GM10248 (cell line): ENCODE data around the gene ZNF48.

ENCODE experiments used
- CTCF ChIA-PET: fragments of 300-600 bp; sonication (Branson Sonifier 250); formaldehyde crosslinking; extraction: SDS; loops from one replicate; lab custom pipeline; 2021; ENCODE audit warnings: antibody characterized with exemption; lab: Yijun Ruan, JAX
- POLR2A ChIA-PET: fragments of 350-650 bp; sonication (Branson Sonifier 250); formaldehyde crosslinking; extraction: SDS; loops from one replicate; lab custom pipeline; 2020; ENCODE audit warnings: antibody characterized with exemption; lab: Yijun Ruan, JAX
- DNase-seq: peaks from one replicate; pipeline ENCODE4 v3.0.0; 2012; ENCODE audit errors: extremely low spot score
- TF ChIP-seq, protein P1 (sequence below): IDR thresholded peaks from 2 replicates; pipeline ENCODE4 v1.5.1; 2012; ENCODE audit warnings: mild to moderate bottlenecking, low read depth; ENCODE audit errors: extremely low read depth, missing control alignments, control extremely low read depth

ZNF48 gene

DNA sequence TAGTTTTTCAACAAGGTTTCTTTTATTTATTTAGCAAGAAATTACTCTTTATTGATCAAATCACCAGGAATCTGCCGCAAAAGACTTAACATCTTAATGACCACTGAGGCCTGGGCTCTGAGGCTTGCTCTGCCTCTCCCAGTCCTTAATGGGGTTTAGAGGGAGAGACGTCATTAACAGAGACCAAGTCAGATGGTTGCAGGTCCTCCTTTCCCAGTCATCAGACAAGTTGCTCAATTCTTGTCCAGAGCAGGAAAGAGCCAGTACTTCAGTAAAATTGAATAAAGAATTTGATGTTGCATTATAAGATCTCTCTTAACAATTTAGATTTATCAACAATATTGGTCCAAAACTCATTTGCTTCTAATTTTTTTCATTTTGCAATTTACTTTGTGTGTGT is 48.4 kb downstream of the ZNF48 start:
- TF ChIP-seq, protein P1, sequence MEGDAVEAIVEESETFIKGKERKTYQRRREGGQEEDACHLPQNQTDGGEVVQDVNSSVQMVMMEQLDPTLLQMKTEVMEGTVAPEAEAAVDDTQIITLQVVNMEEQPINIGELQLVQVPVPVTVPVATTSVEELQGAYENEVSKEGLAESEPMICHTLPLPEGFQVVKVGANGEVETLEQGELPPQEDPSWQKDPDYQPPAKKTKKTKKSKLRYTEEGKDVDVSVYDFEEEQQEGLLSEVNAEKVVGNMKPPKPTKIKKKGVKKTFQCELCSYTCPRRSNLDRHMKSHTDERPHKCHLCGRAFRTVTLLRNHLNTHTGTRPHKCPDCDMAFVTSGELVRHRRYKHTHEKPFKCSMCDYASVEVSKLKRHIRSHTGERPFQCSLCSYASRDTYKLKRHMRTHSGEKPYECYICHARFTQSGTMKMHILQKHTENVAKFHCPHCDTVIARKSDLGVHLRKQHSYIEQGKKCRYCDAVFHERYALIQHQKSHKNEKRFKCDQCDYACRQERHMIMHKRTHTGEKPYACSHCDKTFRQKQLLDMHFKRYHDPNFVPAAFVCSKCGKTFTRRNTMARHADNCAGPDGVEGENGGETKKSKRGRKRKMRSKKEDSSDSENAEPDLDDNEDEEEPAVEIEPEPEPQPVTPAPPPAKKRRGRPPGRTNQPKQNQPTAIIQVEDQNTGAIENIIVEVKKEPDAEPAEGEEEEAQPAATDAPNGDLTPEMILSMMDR: no peak
- CTCF ChIA-PET: interaction anchor here (1.4 to 8.8 kb wide), 2 partner anchors 13 to 177 kb away, joined by 3 to 73 read pairs; partner anchors contain the start of gene DCTPP1
- DNase-seq: no peak

DNA sequence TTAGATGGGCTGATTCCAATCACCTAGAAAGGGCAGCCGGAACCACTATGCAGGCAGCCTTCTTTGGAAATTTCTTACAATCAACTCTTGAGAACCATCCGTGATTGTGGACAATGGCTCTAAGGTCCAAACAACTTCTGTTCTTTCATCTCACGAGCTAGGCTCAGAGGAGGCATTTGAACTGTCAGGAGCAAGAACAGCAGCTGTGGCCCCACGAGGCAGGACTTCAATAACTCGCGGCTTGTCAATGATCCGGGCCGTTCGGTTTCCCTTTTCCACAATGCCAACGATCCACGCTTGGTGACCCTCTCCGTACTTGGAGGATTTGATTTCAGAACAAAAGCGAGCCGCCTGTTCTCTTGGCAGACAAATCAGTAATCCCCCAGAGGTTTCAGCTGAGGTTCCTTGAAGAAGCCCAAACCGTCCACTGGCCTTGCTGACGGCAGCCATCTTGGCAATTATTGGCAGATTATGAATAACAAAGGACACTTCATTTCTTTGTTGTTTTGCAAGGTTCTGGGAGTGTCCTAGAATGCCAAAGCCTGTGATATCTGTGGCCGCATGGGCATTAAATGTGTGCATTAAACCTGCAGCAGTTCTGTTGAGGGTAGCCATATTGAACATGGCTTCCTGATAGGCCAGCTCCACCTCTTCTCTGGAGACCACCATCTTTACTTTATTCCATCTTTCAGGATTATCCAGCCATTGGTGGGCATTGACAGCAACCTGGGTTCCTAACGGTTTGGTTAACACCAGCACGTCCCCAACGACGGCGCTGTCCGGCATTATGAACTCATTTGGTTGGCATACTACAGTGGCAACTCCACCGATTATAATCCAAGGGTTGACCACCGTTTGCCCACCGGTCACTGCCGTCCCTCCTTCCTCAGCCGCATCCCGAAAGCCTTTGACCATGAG is 49.3 kb downstream of the ZNF48 start:
- ChIA-PET CTCF (interaction anchor here (1.4 to 8.8 kb wide), 5 partner anchors 11 to 176 kb away, joined by 3 to 73 read pairs (median 6); partner anchors contain the start of gene DCTPP1), POLR2A (interaction anchor here (0.6 to 0.9 kb wide), 2 partner anchors 15 to 32 kb away, joined by 3 to 4 read pairs; partner anchors contain the start of gene DCTPP1)
- DNase-seq: no peak
- TF ChIP-seq, protein P1: no peak

More for the DNA sequence above, 48.4 kb downstream of the ZNF48 start:
- POLR2A ChIA-PET: interaction anchor here (0.6 kb wide), 1 partner anchor 12 kb away, joined by 4 read pairs; no protein-coding TSS in a partner anchor

DNA sequence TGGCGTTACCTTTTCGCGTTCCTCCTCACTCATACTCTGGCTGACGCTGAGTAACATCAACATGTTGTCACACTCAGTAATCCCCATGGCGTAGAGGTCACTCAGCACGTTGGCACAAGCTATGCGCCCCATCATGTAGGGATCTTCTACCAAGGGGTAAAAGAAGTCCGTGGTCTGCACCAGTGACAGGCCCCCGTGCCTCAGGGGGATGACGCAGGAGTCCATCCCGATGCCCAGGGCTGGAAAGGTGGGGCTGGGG is 49.9 kb downstream of the ZNF48 start:
- CTCF ChIA-PET: interaction anchor here (1.0 to 8.8 kb wide), 5 partner anchors 11 to 182 kb away, joined by 3 to 73 read pairs (median 6); partner anchors contain the start of gene DCTPP1
- TF ChIP-seq, protein P1: no peak
- POLR2A ChIA-PET: interaction anchor here (0.9 kb wide), 1 partner anchor 15 kb away, joined by 4 read pairs; the partner anchor contains the start of gene DCTPP1
- DNase-seq: no peak

DNA sequence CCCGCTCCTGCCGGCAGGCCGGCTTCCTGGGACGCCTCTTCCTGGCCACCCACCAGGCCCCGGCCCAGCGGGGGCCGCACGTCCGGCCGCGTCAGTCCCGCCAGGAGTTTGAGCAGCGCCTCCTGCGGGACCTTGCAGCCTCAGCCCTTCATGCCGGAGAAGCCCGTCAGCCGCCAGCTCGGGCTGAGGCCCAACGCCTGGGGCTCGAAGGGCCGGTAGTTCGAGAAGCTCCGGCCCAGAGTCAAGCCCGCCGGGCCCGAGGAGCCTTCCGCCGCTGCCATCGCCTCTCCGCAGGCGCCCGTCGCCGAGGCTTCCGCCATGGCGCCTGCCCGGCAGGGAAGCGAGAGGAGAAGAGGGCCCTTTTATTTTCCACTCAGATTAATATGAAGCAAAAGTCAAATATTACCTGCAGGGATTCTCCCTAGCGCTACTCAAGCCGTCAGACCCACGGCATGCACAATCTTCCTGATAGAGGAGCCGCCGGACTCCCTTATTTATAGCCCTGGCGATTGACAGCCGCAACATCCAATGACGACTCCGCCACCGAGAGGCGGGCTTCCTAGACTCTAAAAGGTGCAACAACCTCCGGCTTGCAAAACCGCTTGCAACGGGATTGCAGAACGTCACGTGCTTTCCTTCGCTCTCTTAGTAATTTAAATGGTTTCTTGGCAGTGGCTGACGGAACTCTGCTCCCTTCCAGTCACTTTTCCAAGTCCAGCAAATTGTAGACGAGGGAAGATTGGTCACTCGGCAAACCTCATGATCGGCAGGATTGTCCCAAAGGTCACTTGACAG is 50.4 kb downstream of the ZNF48 start, which contains the start of gene SEPHS2:
Gene SEPHS2, minus strand, starts transcription at position 467 of the 795 bp plus-strand sequence. Its CDS starts 147 bp downstream, at position 320.
- ChIA-PET POLR2A (interaction anchor here (0.9 kb wide), 1 partner anchor 16 kb away, joined by 4 read pairs; the partner anchor contains the start of gene DCTPP1), CTCF (interaction anchor here (0.7 to 8.8 kb wide), 9 partner anchors 10 to 182 kb away, joined by 3 to 73 read pairs (median 4); partner anchors contain the start of gene DCTPP1)
- peak; percentile 94 for DNase-seq
- TF ChIP-seq, protein P1: peak; percentile 59

DNA sequence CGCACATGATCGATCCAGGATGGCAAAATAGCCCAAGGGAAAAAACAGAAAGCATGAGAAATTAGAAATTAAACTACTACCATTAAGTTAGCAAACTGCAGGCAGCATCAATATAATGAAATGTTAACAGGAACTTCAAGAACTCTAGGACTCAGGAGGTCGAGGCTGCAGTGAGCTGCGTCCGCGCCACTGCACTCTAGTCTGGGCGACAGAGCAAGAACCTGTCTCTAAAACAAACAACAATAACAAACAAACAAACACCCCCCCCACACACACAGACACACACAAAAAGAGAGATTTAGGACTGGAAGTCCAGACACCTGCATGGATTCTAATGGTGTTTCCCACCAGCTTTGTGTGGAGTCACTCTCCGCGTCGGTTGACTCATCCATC is 51.0 kb downstream of the ZNF48 start:
- POLR2A ChIA-PET: interaction anchor here (0.5 to 0.9 kb wide), 3 partner anchors 11 to 260 kb away, joined by 3 to 6 read pairs (median 4); no protein-coding TSS in a partner anchor
- CTCF ChIA-PET: interaction anchor here (0.7 to 1.9 kb wide), 7 partner anchors 13 to 170 kb away, joined by 3 to 8 read pairs (median 4); partner anchors contain the start of genes ZNF689 and ZNF764
- TF ChIP-seq, protein P1: no peak
- DNase-seq: no peak
